ENCODE results near the gene PCYT1B.

Gene PCYT1B

DNA sequence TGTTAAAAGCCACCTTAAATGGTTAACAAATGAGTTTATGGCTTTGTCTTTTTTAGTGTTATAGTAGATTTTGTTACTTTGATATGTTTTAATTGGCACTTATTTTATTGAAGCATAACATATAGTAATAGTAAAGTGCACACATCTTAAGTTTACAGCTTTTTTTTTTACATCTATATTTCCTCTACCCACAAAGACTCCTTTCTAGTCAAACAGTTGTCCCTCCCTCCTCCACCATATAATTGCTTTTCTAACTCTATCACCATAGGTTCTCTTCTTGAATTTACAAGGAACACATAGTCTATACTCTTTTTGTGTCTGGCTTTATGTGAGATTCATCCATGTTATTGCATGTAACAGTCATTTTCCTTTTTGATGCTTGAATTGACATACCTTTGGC, 110.6 kb downstream of the PCYT1B start:
- Histone ChIP-seq H4K20me1 (ENCODE audit: insufficient read depth, low read length) (no peaks in the 10 kb centered on the region), H3K4me3 (ENCODE audit: low read depth in 1 of 2, low read length in 2 of 2) (no peak overlapping the region), H3K9ac (ENCODE audit: low read depth, low read length) (no peak overlapping the region), H3K36me3 (ENCODE audit: insufficient read depth, low read length) (peaks cover 24% of the 10 kb centered on the region), H3K4me2 (ENCODE audit: insufficient read depth, low read length) (no peak overlapping the region), H3K27ac (ENCODE audit: low read length) (no peak overlapping the region), H2AFZ (ENCODE audit: low read depth, low read length) (no peak overlapping the region), H3K79me2 (ENCODE audit: insufficient read depth, low read length) (no peaks in the 10 kb centered on the region), H3K4me1 (ENCODE audit: insufficient read depth, low read length) (no peaks in the 10 kb centered on the region), H3K9me3 (ENCODE audit: insufficient read depth, low read length, severe bottlenecking) (no peaks in the 10 kb centered on the region), H3K27me3 (ENCODE audit: insufficient read depth, low read length, poor library complexity) (no peaks in the 10 kb centered on the region)
- TF ChIP-seq, protein P1, sequence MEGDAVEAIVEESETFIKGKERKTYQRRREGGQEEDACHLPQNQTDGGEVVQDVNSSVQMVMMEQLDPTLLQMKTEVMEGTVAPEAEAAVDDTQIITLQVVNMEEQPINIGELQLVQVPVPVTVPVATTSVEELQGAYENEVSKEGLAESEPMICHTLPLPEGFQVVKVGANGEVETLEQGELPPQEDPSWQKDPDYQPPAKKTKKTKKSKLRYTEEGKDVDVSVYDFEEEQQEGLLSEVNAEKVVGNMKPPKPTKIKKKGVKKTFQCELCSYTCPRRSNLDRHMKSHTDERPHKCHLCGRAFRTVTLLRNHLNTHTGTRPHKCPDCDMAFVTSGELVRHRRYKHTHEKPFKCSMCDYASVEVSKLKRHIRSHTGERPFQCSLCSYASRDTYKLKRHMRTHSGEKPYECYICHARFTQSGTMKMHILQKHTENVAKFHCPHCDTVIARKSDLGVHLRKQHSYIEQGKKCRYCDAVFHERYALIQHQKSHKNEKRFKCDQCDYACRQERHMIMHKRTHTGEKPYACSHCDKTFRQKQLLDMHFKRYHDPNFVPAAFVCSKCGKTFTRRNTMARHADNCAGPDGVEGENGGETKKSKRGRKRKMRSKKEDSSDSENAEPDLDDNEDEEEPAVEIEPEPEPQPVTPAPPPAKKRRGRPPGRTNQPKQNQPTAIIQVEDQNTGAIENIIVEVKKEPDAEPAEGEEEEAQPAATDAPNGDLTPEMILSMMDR (IDR thresholded peaks at IDR 0.05; ENCODE audit: borderline replicate concordance, extremely low read depth, low read length, poor library complexity, severe bottlenecking) = no peak
- TF ChIP-seq EZH2 (IDR thresholded peaks at IDR 0.05; ENCODE audit: borderline replicate concordance, low read depth, low read length, severe bottlenecking) = no peak
- ATAC-seq (ENCODE audit: insufficient read depth, low read depth) (no peak), DNase-seq (no peak)

DNA sequence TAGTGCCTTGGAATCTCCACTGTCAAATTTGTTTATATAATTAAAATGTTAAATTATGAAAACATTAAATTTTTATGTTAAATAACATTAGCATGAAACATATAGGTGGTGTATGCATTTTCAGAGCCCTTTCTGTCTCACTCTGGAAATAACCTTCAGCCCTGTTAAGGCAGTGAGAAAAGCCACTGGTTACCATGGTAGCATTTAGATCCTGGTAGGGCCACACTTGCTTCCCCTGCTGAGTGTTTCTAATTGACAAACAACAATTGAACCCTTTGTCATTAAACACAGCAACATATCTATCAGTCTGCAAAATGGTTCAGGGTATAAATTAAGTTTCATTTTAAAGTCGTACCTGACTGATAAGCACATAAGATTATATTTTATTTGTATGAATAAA, 118.5 kb downstream of the PCYT1B start:
- Histone ChIP-seq H3K9ac (ENCODE audit: low read depth, low read length) (no peak overlapping the region), H3K27me3 (ENCODE audit: insufficient read depth, low read length, poor library complexity) (no peaks in the 10 kb centered on the region), H3K27ac (ENCODE audit: low read length) (no peak overlapping the region), H3K4me3 (ENCODE audit: low read depth in 1 of 2, low read length in 2 of 2) (no peak overlapping the region), H3K4me2 (ENCODE audit: insufficient read depth, low read length) (no peak overlapping the region), H3K4me1 (ENCODE audit: insufficient read depth, low read length) (no peaks in the 10 kb centered on the region), H3K9me3 (ENCODE audit: insufficient read depth, low read length, severe bottlenecking) (no peaks in the 10 kb centered on the region), H4K20me1 (ENCODE audit: insufficient read depth, low read length) (no peaks in the 10 kb centered on the region), H2AFZ (ENCODE audit: low read depth, low read length) (no peak overlapping the region), H3K36me3 (ENCODE audit: insufficient read depth, low read length) (peaks cover 29% of the 10 kb centered on the region), H3K79me2 (ENCODE audit: insufficient read depth, low read length) (no peaks in the 10 kb centered on the region)
- ATAC-seq (ENCODE audit: insufficient read depth, low read depth) (no peak), DNase-seq (no peak)
- TF ChIP-seq EZH2 (IDR thresholded peaks at IDR 0.05; ENCODE audit: borderline replicate concordance, low read depth, low read length, severe bottlenecking) = no peak
- TF ChIP-seq, protein P1 (IDR thresholded peaks at IDR 0.05; ENCODE audit: borderline replicate concordance, extremely low read depth, low read length, poor library complexity, severe bottlenecking) = no peak

DNA sequence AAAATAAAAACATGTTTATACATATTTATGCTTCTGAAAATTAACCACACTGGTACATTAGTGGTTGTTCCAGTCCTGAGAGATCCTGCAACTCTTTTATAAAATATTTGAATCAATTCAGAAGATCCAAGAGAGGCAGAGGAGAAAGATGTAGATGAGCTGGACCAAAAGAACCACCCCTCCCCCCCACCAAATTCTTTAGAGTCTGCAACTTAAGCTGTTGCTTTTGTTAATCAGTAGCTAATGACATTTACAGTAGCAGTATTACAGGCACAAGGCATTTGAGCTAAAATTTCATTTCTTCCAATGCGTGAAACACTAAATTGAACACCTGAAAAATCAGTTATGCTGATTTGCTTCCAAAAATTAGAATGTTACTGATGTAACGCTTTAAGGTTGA, 120.5 kb downstream of the PCYT1B start:
- no peaks in the 10 kb centered on the region for H3K79me2 ChIP-seq (ENCODE audit: insufficient read depth, low read length)
- no peak overlapping the region for H3K4me3 ChIP-seq (ENCODE audit: low read depth in 1 of 2, low read length in 2 of 2)
- no peak overlapping the region for H3K9ac ChIP-seq (ENCODE audit: low read depth, low read length)
- no peak for TF ChIP-seq EZH2 (IDR thresholded peaks at IDR 0.05; ENCODE audit: borderline replicate concordance, low read depth, low read length, severe bottlenecking)
- TF ChIP-seq, protein P1 (IDR thresholded peaks at IDR 0.05; ENCODE audit: borderline replicate concordance, extremely low read depth, low read length, poor library complexity, severe bottlenecking) = no peak
- DNase-seq (no peak), ATAC-seq (ENCODE audit: insufficient read depth, low read depth) (no peak)
- H3K27ac ChIP-seq (ENCODE audit: low read length) = no peak overlapping the region
- no peaks in the 10 kb centered on the region for H3K9me3 ChIP-seq (ENCODE audit: insufficient read depth, low read length, severe bottlenecking)
- no peak overlapping the region for H2AFZ ChIP-seq (ENCODE audit: low read depth, low read length)
- H3K4me2 ChIP-seq (ENCODE audit: insufficient read depth, low read length) = no peak overlapping the region
- peaks cover 20% of the 10 kb centered on the region for H3K36me3 ChIP-seq (ENCODE audit: insufficient read depth, low read length)
- H4K20me1 ChIP-seq (ENCODE audit: insufficient read depth, low read length) = no peaks in the 10 kb centered on the region
- no peaks in the 10 kb centered on the region for H3K27me3 ChIP-seq (ENCODE audit: insufficient read depth, low read length, poor library complexity)
- H3K4me1 ChIP-seq (ENCODE audit: insufficient read depth, low read length) = no peaks in the 10 kb centered on the region

DNA sequence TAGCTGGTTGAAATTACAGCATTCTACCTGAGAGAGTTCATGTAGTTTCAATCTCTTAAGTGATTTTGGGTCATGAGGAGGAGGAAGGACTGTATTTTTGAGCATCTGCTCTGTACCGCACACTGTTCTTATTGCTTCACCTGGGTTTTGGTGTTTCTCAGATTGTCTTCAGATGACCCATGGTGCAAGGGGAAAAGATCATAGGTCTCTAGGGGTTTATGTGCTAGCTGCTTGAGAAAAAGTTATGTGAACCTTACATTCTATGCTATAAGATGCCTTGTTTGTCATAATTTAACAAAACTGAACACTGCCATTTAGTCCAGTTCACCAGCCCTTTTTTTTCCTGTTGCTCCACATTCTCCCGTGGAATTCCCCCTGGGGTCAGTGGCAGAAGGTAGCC, 121.7 kb downstream of the PCYT1B start:
- H3K79me2 ChIP-seq (ENCODE audit: insufficient read depth, low read length) = no peaks in the 10 kb centered on the region
- no peak overlapping the region for H2AFZ ChIP-seq (ENCODE audit: low read depth, low read length)
- no peak for DNase-seq
- no peak overlapping the region for H3K9ac ChIP-seq (ENCODE audit: low read depth, low read length)
- no peak for ATAC-seq (ENCODE audit: insufficient read depth, low read depth)
- H4K20me1 ChIP-seq (ENCODE audit: insufficient read depth, low read length) = no peaks in the 10 kb centered on the region
- no peak overlapping the region for H3K4me3 ChIP-seq (ENCODE audit: low read depth in 1 of 2, low read length in 2 of 2)
- H3K27me3 ChIP-seq (ENCODE audit: insufficient read depth, low read length, poor library complexity) = no peaks in the 10 kb centered on the region
- H3K36me3 ChIP-seq (ENCODE audit: insufficient read depth, low read length) = peaks cover 18% of the 10 kb centered on the region
- no peak overlapping the region for H3K4me2 ChIP-seq (ENCODE audit: insufficient read depth, low read length)
- no peak for TF ChIP-seq EZH2 (IDR thresholded peaks at IDR 0.05; ENCODE audit: borderline replicate concordance, low read depth, low read length, severe bottlenecking)
- TF ChIP-seq, protein P1 (IDR thresholded peaks at IDR 0.05; ENCODE audit: borderline replicate concordance, extremely low read depth, low read length, poor library complexity, severe bottlenecking) = no peak
- no peaks in the 10 kb centered on the region for H3K9me3 ChIP-seq (ENCODE audit: insufficient read depth, low read length, severe bottlenecking)
- H3K27ac ChIP-seq (ENCODE audit: low read length) = no peak overlapping the region
- H3K4me1 ChIP-seq (ENCODE audit: insufficient read depth, low read length) = no peaks in the 10 kb centered on the region

All from DND-41 (cell line).